ENCODE data around the gene MED14. TPM values are rescaled to one million over a fixed set of nuclear protein-coding genes. Genes with fewer than 3 reads are reported as not detected.
"Not testable (repeated sequence)": the region's sequence is repeated elsewhere in the genome, so short reads cannot be mapped to it uniquely, and the experiment has no call there.

MED14 gene
- 35.2 TPM for total RNA-seq
- long read RNA-seq, full-length matches to known transcripts, result 2 of 12 reads
- long read RNA-seq, partial matches to known transcripts, result 8 of 12 reads
- long read RNA-seq, other reads (novel, unspliced or antisense), result 2 of 12 reads

DNA sequence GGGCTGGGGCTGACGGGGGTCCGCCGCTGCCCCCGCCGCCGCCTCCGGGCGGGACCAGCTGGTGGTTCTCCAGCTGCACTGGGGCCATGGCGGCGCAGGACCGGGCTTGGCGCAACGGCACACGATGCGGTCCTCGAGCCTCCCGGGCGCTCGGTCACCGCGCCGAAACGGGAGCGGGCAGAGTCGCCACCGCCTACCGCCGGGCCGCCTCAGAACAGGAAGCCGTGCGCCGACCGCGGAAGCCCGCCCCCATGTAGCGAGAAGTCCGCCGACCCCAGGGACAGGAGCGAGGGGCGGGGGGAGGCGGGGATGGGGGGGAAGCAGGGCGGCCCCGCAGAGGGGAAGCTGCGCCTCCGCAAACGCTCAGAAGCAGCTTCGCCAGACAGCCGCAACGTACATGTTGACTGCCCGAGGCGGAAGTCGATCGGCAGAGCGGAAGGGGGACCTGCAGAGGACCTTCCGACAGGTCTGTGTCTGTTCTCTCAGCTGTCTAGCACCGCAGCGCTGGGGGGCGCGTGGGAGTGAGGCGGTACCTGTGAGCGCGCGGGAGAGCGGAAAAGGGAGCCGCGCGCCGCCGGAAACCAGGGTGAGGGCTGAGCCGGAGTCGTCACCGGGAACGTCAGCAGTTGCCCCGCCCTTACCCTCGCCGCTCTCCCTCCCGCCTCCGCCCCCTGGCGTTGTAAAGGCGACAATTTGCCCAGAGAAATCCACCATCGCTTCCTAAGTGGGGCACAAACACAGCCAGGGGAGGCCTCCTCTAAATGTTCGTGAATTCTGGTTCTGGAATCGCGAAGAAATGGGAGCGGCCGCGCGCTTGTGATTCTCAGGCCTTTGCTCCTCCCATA is at the start of gene MED14:
Gene MED14, minus strand, starts transcription at position 218 of the 845 bp plus-strand sequence. Its CDS starts 130 bp downstream, at position 88.
- DNase-seq, result peak; percentile 92
- peak within 1 kb of the TSS; percentile 95 for H3K27ac ChIP-seq
- peak; percentile 98 for ATAC-seq
- no peaks in the 10 kb centered on the region for H3K36me3 ChIP-seq
- no peaks in the 10 kb centered on the region for H3K9me3 ChIP-seq
- peak within 1 kb of the TSS; percentile 60 for H3K4me3 ChIP-seq
- TF ChIP-seq, protein P1, sequence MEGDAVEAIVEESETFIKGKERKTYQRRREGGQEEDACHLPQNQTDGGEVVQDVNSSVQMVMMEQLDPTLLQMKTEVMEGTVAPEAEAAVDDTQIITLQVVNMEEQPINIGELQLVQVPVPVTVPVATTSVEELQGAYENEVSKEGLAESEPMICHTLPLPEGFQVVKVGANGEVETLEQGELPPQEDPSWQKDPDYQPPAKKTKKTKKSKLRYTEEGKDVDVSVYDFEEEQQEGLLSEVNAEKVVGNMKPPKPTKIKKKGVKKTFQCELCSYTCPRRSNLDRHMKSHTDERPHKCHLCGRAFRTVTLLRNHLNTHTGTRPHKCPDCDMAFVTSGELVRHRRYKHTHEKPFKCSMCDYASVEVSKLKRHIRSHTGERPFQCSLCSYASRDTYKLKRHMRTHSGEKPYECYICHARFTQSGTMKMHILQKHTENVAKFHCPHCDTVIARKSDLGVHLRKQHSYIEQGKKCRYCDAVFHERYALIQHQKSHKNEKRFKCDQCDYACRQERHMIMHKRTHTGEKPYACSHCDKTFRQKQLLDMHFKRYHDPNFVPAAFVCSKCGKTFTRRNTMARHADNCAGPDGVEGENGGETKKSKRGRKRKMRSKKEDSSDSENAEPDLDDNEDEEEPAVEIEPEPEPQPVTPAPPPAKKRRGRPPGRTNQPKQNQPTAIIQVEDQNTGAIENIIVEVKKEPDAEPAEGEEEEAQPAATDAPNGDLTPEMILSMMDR (IDR thresholded peaks at IDR 0.05), result peak; percentile 42
- no peaks in the 10 kb centered on the region for H3K4me1 ChIP-seq
- intact Hi-C loops (cut with DNase I), result no loop called here
- H3K27me3 ChIP-seq, result no peaks in the 10 kb centered on the region

DNA sequence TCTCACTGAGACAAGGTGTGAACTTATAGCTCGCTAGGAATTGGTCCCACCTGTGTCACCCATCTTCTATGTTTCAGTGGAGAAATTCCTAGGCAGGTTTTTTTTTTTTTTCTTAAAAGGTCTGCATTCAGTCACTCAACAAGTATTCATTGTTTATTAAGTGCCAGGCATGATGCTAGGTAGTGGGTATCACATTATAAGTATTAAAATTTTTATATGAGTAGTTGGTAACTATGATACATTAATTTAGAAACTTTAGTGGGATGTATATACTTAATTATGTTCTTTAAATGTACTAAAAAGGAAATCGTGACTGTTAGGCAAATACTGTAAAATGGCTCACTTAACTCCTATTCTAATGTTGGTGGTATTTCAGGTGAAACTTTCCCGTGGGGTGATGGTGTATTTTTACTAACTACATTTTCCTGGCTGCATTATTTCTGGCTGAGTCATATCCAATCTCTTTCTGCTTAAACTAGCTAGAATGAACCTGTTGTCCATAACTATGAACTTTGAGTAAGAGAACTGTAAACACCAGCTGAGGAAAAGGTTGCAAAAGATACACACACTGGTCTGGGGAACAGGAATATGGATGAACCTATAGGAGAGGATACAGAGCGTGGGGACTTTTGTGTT is 49.3 kb upstream of the MED14 start:
- Histone ChIP-seq H3K36me3 (no peaks in the 10 kb centered on the region), H3K27ac (no peak overlapping the region), H3K4me3 (no peak overlapping the region), H3K27me3 (no peaks in the 10 kb centered on the region), H3K4me1 (no peaks in the 10 kb centered on the region), H3K9me3 (no peaks in the 10 kb centered on the region)
- intact Hi-C loops (cut with DNase I), result no loop called here
- ATAC-seq, result no peak
- TF ChIP-seq, protein P1 (IDR thresholded peaks at IDR 0.05), result no peak
- no peak for DNase-seq

DNA sequence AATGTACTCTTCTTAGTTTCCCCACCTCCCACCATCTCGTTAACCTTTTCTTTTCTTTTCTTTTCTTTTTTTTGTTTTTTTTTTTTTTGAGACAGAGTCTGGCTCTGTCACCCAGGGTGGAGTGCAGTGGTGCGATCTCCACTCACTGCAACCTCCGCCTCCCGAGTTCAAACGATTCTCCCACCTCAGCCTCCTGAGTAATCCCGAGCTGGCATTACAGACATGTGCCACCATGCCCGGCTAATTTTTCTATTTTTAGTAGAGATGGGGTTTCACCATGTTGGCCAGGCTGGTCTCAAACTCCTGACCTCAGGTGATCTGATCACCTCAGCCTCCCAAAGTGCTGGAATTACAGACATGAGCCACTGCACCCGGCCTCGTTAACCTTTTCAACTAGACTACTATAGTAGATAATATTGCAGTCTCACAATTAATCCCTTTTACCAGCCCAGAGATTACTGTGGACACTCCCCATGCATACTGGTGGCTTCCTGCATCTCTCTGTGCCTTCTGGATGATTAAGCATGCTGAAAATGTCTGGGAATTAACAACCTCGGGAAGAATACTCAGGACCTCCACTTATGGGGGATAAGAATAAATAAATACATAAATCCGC is 47.4 kb upstream of the MED14 start:
- H3K27ac ChIP-seq; H3K4me1 ChIP-seq; H3K36me3 ChIP-seq; H3K27me3 ChIP-seq; ATAC-seq; H3K9me3 ChIP-seq; DNase-seq; intact Hi-C loops (cut with DNase I); H3K4me3 ChIP-seq: not testable (repeated sequence)

- TF ChIP-seq, protein P1 (IDR thresholded peaks at IDR 0.05), result no peak
- no peak for ATAC-seq
- Histone ChIP-seq H3K36me3 (no peaks in the 10 kb centered on the region), H3K27ac (no peak overlapping the region), H3K27me3 (no peaks in the 10 kb centered on the region), H3K4me3 (no peak overlapping the region), H3K9me3 (no peaks in the 10 kb centered on the region), H3K4me1 (no peaks in the 10 kb centered on the region)
- intact Hi-C loops (cut with DNase I), result no loop called here
- no peak for DNase-seq
These were observed 45.6 kb upstream of the MED14 start for GRCh38 chrX:40780951-40781350.

DNA sequence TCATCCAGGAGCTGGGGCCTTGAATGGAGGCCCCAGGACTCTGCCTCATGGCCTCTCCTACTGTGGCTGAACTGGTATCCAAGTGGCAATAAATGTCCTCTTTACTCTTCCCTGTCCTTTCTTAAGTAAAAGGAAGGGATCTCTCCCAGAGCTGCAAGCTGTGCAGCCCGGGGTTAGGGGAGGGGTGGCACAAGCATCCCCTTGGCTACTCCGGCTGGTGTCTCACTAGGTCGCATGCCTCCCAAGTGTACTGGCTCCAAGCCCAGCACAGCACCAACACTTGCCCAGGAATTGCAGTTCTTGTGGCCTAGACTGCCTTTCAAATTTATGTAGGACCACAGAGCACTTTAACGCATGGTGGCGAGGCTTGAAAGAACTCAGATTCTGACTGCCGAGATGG is 44.7 kb upstream of the MED14 start:
- Histone ChIP-seq H3K4me3 (no peak overlapping the region), H3K27me3 (no peaks in the 10 kb centered on the region), H3K36me3 (no peaks in the 10 kb centered on the region), H3K4me1 (no peaks in the 10 kb centered on the region), H3K9me3 (no peaks in the 10 kb centered on the region), H3K27ac (no peak overlapping the region)
- no peak for ATAC-seq
- TF ChIP-seq, protein P1 (IDR thresholded peaks at IDR 0.05), result no peak
- intact Hi-C loops (cut with DNase I), result no loop called here
- no peak for DNase-seq

Data from upper lobe of right lung (tissue), 1 donor.